ENCODE results near the gene ARHGEF38. TPM values are rescaled to one million over a fixed set of nuclear protein-coding genes. Genes with fewer than 3 reads are reported as not detected.
A peak's percentile ranks its signal among the peaks of the same experiment; 100 is the strongest.

The ARHGEF38 gene
- total RNA-seq, 1 donor from 2014 or later, result not detected

DNA sequence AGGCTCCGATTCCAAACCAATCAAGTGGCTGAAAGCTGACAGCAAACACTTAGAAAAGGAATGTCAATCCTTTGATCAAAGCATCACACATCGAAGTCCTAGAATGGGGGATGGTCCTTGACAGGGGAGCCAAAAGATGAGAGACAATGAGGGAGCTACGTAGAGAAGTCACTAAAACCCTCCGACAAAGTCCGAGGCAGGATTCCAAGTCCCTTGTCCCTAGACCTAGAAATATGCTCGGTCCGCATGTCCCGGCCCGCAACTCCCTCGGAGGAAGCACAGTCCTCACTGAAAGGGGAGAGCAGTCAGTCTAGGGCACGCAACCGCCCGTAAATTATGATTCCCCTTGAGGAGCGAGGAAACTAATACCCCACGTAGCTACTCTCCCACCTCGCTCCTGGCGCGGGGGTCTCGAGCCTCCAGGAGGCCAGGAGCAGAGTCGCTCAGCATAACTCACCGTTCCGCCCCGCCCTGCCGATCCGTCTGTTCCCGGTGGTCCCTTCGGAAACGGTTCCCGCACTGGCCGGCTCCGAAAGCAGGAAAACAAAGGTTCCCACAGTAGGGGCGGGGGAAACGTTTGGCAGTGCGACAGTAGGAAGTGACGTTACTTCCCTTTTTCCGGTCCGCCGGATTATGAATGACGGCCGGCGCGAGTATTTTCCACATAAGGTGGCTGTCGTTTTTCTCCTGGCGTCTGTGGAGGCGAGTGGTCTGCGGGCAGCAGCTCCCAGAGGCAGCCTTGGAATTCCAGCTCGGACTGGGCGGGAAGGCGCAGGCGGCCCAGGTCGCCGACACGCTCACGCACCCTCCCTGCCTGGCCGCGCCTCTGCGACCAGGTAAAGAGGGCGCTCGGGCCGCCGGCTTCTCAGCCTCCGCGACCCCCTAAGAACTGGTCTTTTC, 156.0 kb downstream of the ARHGEF38 start, which contains the start of the genes GSTCD and INTS12:
GSTCD (plus strand) TSS at position 604 of the 900 bp plus-strand sequence. CDS start 8,830 bp downstream, outside the sequence.
INTS12 (minus strand) TSS at position 509 of the 900 bp plus-strand sequence. CDS start 8,684 bp downstream, outside the sequence.
- TF ChIP-seq, protein P1, sequence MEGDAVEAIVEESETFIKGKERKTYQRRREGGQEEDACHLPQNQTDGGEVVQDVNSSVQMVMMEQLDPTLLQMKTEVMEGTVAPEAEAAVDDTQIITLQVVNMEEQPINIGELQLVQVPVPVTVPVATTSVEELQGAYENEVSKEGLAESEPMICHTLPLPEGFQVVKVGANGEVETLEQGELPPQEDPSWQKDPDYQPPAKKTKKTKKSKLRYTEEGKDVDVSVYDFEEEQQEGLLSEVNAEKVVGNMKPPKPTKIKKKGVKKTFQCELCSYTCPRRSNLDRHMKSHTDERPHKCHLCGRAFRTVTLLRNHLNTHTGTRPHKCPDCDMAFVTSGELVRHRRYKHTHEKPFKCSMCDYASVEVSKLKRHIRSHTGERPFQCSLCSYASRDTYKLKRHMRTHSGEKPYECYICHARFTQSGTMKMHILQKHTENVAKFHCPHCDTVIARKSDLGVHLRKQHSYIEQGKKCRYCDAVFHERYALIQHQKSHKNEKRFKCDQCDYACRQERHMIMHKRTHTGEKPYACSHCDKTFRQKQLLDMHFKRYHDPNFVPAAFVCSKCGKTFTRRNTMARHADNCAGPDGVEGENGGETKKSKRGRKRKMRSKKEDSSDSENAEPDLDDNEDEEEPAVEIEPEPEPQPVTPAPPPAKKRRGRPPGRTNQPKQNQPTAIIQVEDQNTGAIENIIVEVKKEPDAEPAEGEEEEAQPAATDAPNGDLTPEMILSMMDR (IDR thresholded peaks at IDR 0.05), result peak; percentile 17
- Mint-ChIP-seq H3K36me3 (ENCODE audit: low read depth) (no peaks in the 10 kb centered on the region), H3K4me3 (ENCODE audit: unreplicated experiment) (peak within 1 kb of the TSS; percentile 96)

DNA sequence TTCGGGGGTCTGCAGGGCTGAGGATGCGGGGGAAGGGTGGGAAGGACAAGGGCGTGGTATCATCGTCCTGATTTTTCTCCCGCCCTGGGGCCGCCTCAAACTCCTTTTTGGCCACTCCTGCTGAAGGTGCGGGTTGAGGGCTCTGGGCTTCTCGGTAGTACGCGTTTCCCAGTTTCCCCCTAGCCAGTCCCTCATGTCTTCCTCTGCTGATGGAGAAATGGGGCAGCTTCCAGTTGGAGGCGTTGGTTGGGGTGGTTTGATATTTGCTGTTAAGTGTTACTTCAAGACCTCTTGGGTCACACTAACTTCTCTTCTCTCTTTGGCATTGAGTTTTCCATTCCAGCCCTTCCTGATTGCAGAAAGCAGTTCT, 156.6 kb downstream of the ARHGEF38 start:
- Mint-ChIP-seq H3K27me3 (ENCODE audit: low read depth) (no peaks in the 10 kb centered on the region), H3K4me3 (ENCODE audit: unreplicated experiment) (peak overlapping the region; percentile 96), H3K36me3 (ENCODE audit: low read depth) (no peaks in the 10 kb centered on the region), H3K27ac (ENCODE audit: unreplicated experiment) (peak overlapping the region; percentile 99), H3K4me1 (ENCODE audit: low read depth) (peaks cover 35% of the 10 kb centered on the region), H3K9me3 (ENCODE audit: low read depth) (no peaks in the 10 kb centered on the region)
- no peak for DNase-seq (ENCODE audit: low spot score)
- TF ChIP-seq, protein P1 (IDR thresholded peaks at IDR 0.05), result no peak

More for the DNA sequence above, 156.0 kb downstream of the ARHGEF38 start, which contains the start of the genes GSTCD and INTS12:
- Mint-ChIP-seq H3K27ac (ENCODE audit: unreplicated experiment) (peak within 1 kb of the TSS; percentile 99), H3K4me1 (ENCODE audit: low read depth) (peaks cover 30% of the 10 kb centered on the region), H3K27me3 (ENCODE audit: low read depth) (no peaks in the 10 kb centered on the region), H3K9me3 (ENCODE audit: low read depth) (no peaks in the 10 kb centered on the region)
- DNase-seq (ENCODE audit: low spot score), result peak; percentile 97

DNA sequence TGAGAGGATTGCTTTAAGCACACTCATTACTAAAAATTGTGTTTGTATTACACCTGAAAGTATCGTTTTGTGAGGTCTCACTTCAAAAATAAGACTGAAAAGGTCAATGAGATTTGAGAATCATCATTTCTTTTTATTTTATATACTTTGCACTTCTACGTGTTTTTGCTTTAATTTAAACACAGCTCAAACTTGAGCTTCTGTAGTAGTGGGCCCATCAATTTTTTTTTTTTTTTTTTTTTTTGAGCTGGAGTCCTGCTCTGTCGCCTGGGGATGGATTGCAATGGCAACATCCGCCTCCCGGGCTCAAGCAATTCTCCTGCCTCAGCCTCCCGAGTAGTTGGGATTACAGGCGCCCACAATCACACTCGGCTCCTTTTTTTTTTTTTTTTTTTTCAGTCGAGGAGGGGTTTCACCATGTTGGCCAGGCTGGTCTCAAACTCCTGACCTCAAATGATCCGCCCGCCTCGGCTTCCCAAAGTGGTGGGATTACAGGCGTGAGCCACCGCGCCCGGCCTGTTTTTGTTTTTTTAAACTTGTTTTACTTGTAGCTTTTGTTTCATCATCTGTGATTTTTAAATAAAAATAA, 157.7 kb downstream of the ARHGEF38 start:
- H3K4me3 Mint-ChIP-seq (ENCODE audit: unreplicated experiment), result peak overlapping the region; percentile 17
- no peaks in the 10 kb centered on the region for H3K9me3 Mint-ChIP-seq (ENCODE audit: low read depth)
- TF ChIP-seq, protein P1 (IDR thresholded peaks at IDR 0.05), result no peak
- DNase-seq (ENCODE audit: low spot score), result no peak
- H3K27me3 Mint-ChIP-seq (ENCODE audit: low read depth), result no peaks in the 10 kb centered on the region
- H3K27ac Mint-ChIP-seq (ENCODE audit: unreplicated experiment), result no peak overlapping the region
- H3K36me3 Mint-ChIP-seq (ENCODE audit: low read depth), result no peaks in the 10 kb centered on the region
- H3K4me1 Mint-ChIP-seq (ENCODE audit: low read depth), result peaks cover 37% of the 10 kb centered on the region

DNA sequence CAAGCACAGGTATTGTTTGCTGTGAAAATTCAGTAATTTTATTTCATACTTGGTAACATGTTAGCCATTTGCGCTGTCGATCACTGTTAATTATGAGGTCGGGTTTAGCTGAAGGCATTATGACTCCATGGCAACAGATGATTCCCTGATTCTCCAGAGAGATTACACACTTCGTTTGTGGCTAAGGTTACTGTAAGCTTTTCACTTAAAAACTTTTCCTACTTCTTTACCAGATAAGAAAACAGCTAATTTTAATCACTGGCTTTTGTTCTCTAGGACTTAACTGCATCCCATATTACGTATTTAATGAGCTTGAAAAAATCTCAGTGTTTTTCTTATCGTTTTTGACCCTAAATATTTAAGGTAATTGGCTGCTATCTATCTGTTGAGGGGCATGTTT, 158.3 kb downstream of the ARHGEF38 start:
- Mint-ChIP-seq H3K36me3 (ENCODE audit: low read depth) (no peaks in the 10 kb centered on the region), H3K4me3 (ENCODE audit: unreplicated experiment) (no peak overlapping the region), H3K4me1 (ENCODE audit: low read depth) (peaks cover 37% of the 10 kb centered on the region), H3K9me3 (ENCODE audit: low read depth) (no peaks in the 10 kb centered on the region), H3K27me3 (ENCODE audit: low read depth) (no peaks in the 10 kb centered on the region), H3K27ac (ENCODE audit: unreplicated experiment) (no peak overlapping the region)
- TF ChIP-seq, protein P1 (IDR thresholded peaks at IDR 0.05), result no peak
- no peak for DNase-seq (ENCODE audit: low spot score)

DNA sequence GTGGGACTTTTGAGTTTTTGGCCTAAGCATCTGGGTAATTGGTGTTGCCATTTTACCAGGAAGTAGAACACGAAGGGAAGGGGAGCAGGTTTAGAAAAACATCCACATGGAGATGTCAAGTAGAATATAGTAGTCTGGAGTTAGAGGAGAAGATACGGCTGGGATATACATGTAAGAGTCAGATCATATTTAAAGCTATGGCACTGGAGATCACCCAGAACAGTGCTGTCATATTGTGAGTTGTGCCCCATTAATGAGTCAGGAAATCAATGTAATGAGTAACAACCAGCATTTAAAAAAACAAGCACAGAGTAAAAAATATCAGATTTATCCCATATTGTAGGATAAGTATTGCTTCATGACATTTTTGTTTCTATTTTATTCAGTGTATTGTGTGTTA, 160.3 kb downstream of the ARHGEF38 start:
- peaks cover 26% of the 10 kb centered on the region for H3K4me1 Mint-ChIP-seq (ENCODE audit: low read depth)
- H3K27me3 Mint-ChIP-seq (ENCODE audit: low read depth), result no peaks in the 10 kb centered on the region
- H3K9me3 Mint-ChIP-seq (ENCODE audit: low read depth), result no peaks in the 10 kb centered on the region
- H3K36me3 Mint-ChIP-seq (ENCODE audit: low read depth), result no peaks in the 10 kb centered on the region
- no peak overlapping the region for H3K4me3 Mint-ChIP-seq (ENCODE audit: unreplicated experiment)
- DNase-seq (ENCODE audit: low spot score), result no peak
- H3K27ac Mint-ChIP-seq (ENCODE audit: unreplicated experiment), result peak overlapping the region; percentile 20
- TF ChIP-seq, protein P1 (IDR thresholded peaks at IDR 0.05), result no peak

All from chondrocyte (in vitro differentiated cells).